ENCODE measurements around the gene DUSP10.
A peak's percentile ranks its signal among the peaks of the same experiment; 100 is the strongest.

Gene DUSP10

DNA sequence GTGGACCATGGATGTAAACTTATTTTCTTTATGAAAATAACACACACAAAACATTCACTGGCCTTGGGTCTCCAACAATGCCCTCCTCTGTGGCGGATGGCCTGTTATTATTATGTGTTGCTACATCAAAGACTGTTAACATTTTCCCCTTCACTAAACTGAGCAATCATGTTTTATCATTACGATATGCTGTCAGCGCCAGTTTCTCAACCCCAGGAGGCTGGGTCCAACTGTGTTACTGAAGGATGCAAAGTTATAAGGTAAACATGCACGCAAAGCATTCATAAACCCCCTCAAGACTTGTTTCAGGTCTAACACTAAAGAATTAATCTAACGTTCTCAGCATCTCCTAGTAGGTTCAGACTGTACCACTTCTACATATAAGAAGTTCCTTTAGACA, 6.0 kb upstream of the DUSP10 start:
- Histone ChIP-seq H3K9me3 (no peaks in the 10 kb centered on the region), H3K36me3 (no peaks in the 10 kb centered on the region), H3K4me1 (ENCODE audit: control insufficient read depth in 1 of 2, insufficient read depth in 1 of 2, low read depth in 1 of 2, low read length in 1 of 2) (peaks cover 5 to 9% of the 10 kb centered on the region in 2 experiments), H3K27me3 (peaks cover 7% of the 10 kb centered on the region), H3K4me3 (ENCODE audit: low read depth in 1 of 2, low read length in 1 of 2) (no peak overlapping the region), H3K27ac (no peak overlapping the region)
- TF ChIP-seq CTCF (IDR thresholded peaks at IDR 0.05) = no peak

- no peak for TF ChIP-seq CTCF (IDR thresholded peaks at IDR 0.05)
- H3K4me3 ChIP-seq (ENCODE audit: low read depth in 1 of 2, low read length in 1 of 2) = peak overlapping the region; percentile 93 to 97
- peaks cover 11% of the 10 kb centered on the region for H3K27me3 ChIP-seq
These were observed 1.7 kb upstream of the DUSP10 start for GRCh38 chr1:221743416-221744208.

GRCh38 chr1:221742555-221743415, 896 bp upstream of the DUSP10 start:
- Histone ChIP-seq H3K4me3 (ENCODE audit: low read depth in 1 of 2, low read length in 1 of 2) (peak overlapping the region; percentile 93 to 97), H3K9me3 (no peaks in the 10 kb centered on the region), H3K36me3 (no peaks in the 10 kb centered on the region), H3K27me3 (peaks cover 11% of the 10 kb centered on the region), H3K27ac (peak overlapping the region; percentile 93), H3K4me1 (ENCODE audit: control insufficient read depth in 1 of 2, insufficient read depth in 1 of 2, low read depth in 1 of 2, low read length in 1 of 2) (peaks cover 23 to 27% of the 10 kb centered on the region in 2 experiments)
- TF ChIP-seq CTCF (IDR thresholded peaks at IDR 0.05) = peak; percentile 47

More at GRCh38 chr1:221743416-221744208, 1.7 kb upstream of the DUSP10 start:
- H3K36me3 ChIP-seq = no peaks in the 10 kb centered on the region
- H3K27ac ChIP-seq = peak overlapping the region; percentile 93
- peaks cover 23 to 27% of the 10 kb centered on the region in 2 experiments for H3K4me1 ChIP-seq (ENCODE audit: control insufficient read depth in 1 of 2, insufficient read depth in 1 of 2, low read depth in 1 of 2, low read length in 1 of 2)
- H3K9me3 ChIP-seq = no peaks in the 10 kb centered on the region

DNA sequence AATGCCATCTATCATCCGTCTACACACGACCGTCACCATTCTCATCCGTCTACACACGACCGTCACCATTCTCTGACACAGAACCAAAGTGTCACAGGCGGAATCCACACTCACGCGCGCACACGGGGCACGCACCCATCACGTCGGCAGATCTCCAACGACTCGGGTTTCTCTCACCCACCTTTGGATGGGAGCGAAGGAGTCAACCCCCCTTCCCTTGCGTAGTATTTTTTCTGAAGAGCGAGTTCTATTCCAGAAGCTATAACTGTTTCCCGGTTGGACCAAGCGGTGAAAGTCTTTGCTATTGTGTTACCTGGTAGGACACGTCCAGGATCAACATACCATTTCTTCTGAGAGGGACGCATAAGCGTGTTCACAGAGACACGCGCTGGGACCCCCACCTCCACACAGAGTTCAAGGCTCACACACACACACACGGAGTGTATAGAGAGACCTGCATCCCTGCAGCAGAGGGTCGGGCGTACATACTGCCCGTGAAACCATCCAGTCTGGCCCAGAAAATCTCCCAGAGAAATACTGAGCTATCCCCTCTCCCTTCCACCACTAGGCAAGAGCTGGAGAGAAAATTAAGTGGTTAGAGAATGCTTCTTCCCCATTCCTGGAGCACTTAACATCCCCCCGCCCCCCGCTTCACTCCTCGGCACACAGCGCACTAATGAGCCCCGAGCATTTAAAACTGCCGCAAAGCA, 741 bp downstream of the DUSP10 start:
- Histone ChIP-seq H3K4me3 (ENCODE audit: low read depth in 1 of 2, low read length in 1 of 2) (peak overlapping the region; percentile 93 to 97), H3K4me1 (ENCODE audit: control insufficient read depth in 1 of 2, insufficient read depth in 1 of 2, low read depth in 1 of 2, low read length in 1 of 2) (peaks cover 23 to 27% of the 10 kb centered on the region in 2 experiments), H3K27me3 (peaks cover 11% of the 10 kb centered on the region), H3K27ac (peak overlapping the region; percentile 93), H3K36me3 (no peaks in the 10 kb centered on the region), H3K9me3 (no peaks in the 10 kb centered on the region)
- TF ChIP-seq CTCF (IDR thresholded peaks at IDR 0.05) = no peak

GRCh38 chr1:221740369-221740992, 1.4 kb downstream of the DUSP10 start:
- Histone ChIP-seq H3K9me3 (no peaks in the 10 kb centered on the region), H3K4me1 (ENCODE audit: control insufficient read depth in 1 of 2, insufficient read depth in 1 of 2, low read depth in 1 of 2, low read length in 1 of 2) (peaks cover 23 to 27% of the 10 kb centered on the region in 2 experiments), H3K36me3 (no peaks in the 10 kb centered on the region), H3K4me3 (ENCODE audit: low read depth in 1 of 2, low read length in 1 of 2) (peak overlapping the region; percentile 93 to 97), H3K27ac (peak overlapping the region; percentile 93), H3K27me3 (peaks cover 11% of the 10 kb centered on the region)
- no peak for TF ChIP-seq CTCF (IDR thresholded peaks at IDR 0.05)
